Fibroblast of upper back skin (primary cell): Measurements from ENCODE around the gene MEIS3.

ENCODE experiments used
- DNase-seq: peaks from one replicate; pipeline ENCODE4 v3.0.0-alpha.2; 2013

Gene MEIS3

DNA sequence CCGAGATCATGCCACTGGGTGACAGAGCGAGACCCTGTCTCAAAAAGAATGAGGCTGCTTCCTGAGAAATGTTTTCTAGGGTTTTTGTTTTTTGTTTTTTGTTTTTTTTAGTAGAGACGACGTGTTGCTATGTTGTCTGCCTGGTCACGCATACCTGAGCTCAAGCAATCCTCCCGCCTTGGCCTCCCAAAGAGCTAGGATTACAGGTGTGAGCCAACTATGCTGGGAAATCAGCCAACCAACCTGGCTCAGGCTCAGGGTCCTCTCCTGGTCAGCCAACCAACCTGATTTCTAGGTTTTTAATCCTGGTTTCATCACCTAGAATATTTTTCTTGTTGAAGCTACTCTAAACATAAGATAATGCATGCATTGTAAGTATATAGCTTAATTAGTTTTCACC, 62.4 kb downstream of the MEIS3 start:
- DNase-seq = no peak

DNA sequence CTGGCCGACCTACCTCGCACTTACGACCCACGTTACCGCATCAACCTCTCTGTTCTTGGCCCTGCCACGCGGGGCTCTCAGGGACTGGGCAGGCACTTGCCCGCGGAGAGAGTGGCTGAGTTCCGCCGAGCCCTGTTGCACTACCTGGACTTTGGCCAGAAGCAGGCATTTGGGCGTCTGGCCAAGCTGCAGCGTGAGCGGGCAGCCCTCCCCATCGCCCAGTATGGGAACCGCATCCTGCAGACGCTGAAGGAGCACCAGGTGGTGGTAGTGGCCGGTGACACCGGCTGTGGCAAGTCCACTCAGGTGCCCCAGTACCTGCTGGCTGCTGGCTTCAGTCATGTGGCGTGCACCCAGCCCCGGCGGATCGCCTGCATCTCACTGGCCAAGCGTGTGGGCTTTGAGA, 66.0 kb downstream of the MEIS3 start:
- DNase-seq = no peak
